B cell (primary cell): ENCODE data around the gene IL1RAPL1. TPM values are rescaled to one million over a fixed set of nuclear protein-coding genes. Genes with fewer than 3 reads are reported as not detected.

Experiments
- ATAC-seq: fragments of 200-7000 bp; cut with Tn5 transposase; one replicate; pipeline ENCODE4 v1.10.0; 2021; ENCODE audit warnings: low read depth, mild to moderate bottlenecking, moderate number of reproducible peaks, moderate library complexity
- CTCF ChIA-PET: fragments of 350-600 bp; sonication (Branson Sonifier 250); formaldehyde crosslinking; loops from one replicate; lab custom pipeline; 2021; ENCODE audit warnings: antibody characterized with exemption, inconsistent platforms; lab: Charles Lee
- POLR2A ChIA-PET: fragments of 350-600 bp; sonication (Branson Sonifier 250); formaldehyde crosslinking; loops from one replicate; lab custom pipeline; 2021; ENCODE audit warnings: antibody characterized with exemption; lab: Charles Lee
- DNase-seq: peaks from one replicate; pipeline ENCODE4 v3.0.0; 2013
- H2AFZ ChIP-seq: 2 replicates; pipeline ENCODE4 v1.6.1; 2012; ENCODE audit warnings: mild to moderate bottlenecking, low read depth, low read length; ENCODE audit not compliant: insufficient read depth, poor library complexity, severe bottlenecking
- H3K27ac ChIP-seq, 2 donors: 1 replicate in 1 of 2; 2 replicates in 1 of 2; pipeline ENCODE4 v1.5.1; 2012 to 2013; ENCODE audit warnings: low read length in 2 of 2, mild to moderate bottlenecking in 2 of 2, moderate library complexity in 1 of 2
- H3K27me3 ChIP-seq, 4 experiments: fragments of 200-600 bp in 1 of 4; sonication (generic) in 1 of 4; replicated peaks in 1 of 4; 1 replicate in 2 of 4; 2 replicates in 2 of 4; pipeline versions ENCODE4 v1.6.1 to v1.7.0; 2013 to 2016; ENCODE audit warnings: low read length in 3 of 4, mild to moderate bottlenecking in 2 of 4, mixed read lengths in 1 of 4, moderate library complexity in 1 of 4; ENCODE audit not compliant: insufficient read depth in 4 of 4, control insufficient read depth in 3 of 4; ENCODE audit errors: control extremely low read depth in 1 of 4
- H3K36me3 ChIP-seq, 2 experiments: replicated peaks in 1 of 2; 1 replicate in 1 of 2; 2 replicates in 1 of 2; pipeline versions ENCODE4 v1.6.1 to v1.7.1; 2013; ENCODE audit warnings: low read length in 1 of 2; ENCODE audit not compliant: insufficient read depth in 2 of 2, control insufficient read depth in 1 of 2; ENCODE audit errors: control extremely low read depth in 1 of 2, extremely low read depth in 1 of 2
- H3K4me1 ChIP-seq, 2 donors: fragments of 200-600 bp in 1 of 2; sonication (generic) in 1 of 2; 1 replicate in 1 of 2; 2 replicates in 1 of 2; pipeline versions ENCODE4 v1.5.1 to v1.6.1; 2013 to 2017; ENCODE audit warnings: low read length in 2 of 2; ENCODE audit not compliant: control insufficient read depth in 2 of 2, insufficient read depth in 2 of 2
- H3K4me2 ChIP-seq: replicated peaks from 2 replicates; pipeline ENCODE3; 2012; ENCODE audit warnings: mild to moderate bottlenecking, low read depth, low read length; ENCODE audit not compliant: poor library complexity, severe bottlenecking
- H3K4me3 ChIP-seq, 5 experiments: fragments of 200-600 bp in 1 of 5; sonication (generic) in 1 of 5; 1 replicate in 3 of 5; 2 replicates in 2 of 5; pipeline versions ENCODE4 v1.5.1 to v1.7.0; 2011 to 2016; ENCODE audit warnings: low read length in 4 of 5, mild to moderate bottlenecking in 4 of 5, low read depth in 2 of 5, control low read depth in 1 of 5, moderate library complexity in 1 of 5; ENCODE audit not compliant: insufficient read depth in 1 of 5; ENCODE audit errors: control extremely low read depth in 1 of 5, extremely low read depth in 1 of 5
- H3K79me2 ChIP-seq: fragments of 200-600 bp; sonication (generic); one replicate; pipeline ENCODE4 v1.6.0; 2016; ENCODE audit warnings: low read length; ENCODE audit not compliant: control insufficient read depth, insufficient read depth
- H3K9ac ChIP-seq: fragments of 200-600 bp; sonication (generic); 2 replicates; pipeline ENCODE4 v1.6.1; 2017; ENCODE audit warnings: mild to moderate bottlenecking, low read length, moderate library complexity
- H3K9me3 ChIP-seq, 3 donors: one replicate each; pipeline versions ENCODE4 v1.6.1 to v1.7.1; 2013; ENCODE audit warnings: low read length in 2 of 3; ENCODE audit not compliant: control insufficient read depth in 2 of 3, insufficient read depth in 1 of 3; ENCODE audit errors: control extremely low read depth in 1 of 3
- H4K20me1 ChIP-seq: 2 replicates; pipeline ENCODE4 v1.6.0; 2012; ENCODE audit warnings: mild to moderate bottlenecking, low read length; ENCODE audit not compliant: insufficient read depth, control insufficient read depth, poor library complexity, severe bottlenecking
- H3K27ac Mint-ChIP-seq: one replicate; pipeline ENCODE4 v1.8.0; 2021; ENCODE audit warnings: mixed read lengths
- H3K27me3 Mint-ChIP-seq: one replicate; pipeline ENCODE4 v1.8.0; 2021; ENCODE audit warnings: mixed read lengths
- H3K4me1 Mint-ChIP-seq: one replicate; pipeline ENCODE4 v1.8.0; 2021; ENCODE audit warnings: mixed read lengths
- H3K4me3 Mint-ChIP-seq: one replicate; pipeline ENCODE4 v1.8.0; 2021; ENCODE audit warnings: mixed read lengths
- H3K9me3 Mint-ChIP-seq: one replicate; pipeline ENCODE4 v1.8.0; 2022; ENCODE audit warnings: mixed read lengths; ENCODE audit not compliant: insufficient read depth
- EZH2 ChIP-seq: IDR thresholded peaks from 2 replicates; pipeline ENCODE4 v1.6.1; 2012; ENCODE audit warnings: borderline replicate concordance, low read depth, mild to moderate bottlenecking, moderate library complexity, low read length; ENCODE audit not compliant: insufficient read depth, poor library complexity, severe bottlenecking
- WGBS: methylation state at CpG from one replicate; pipeline ENCODE4 v1.1.5; 2013; ENCODE audit warnings: missing lambda C conversion rate; ENCODE audit not compliant: insufficient coverage; 5-methylcytosine and 5-hydroxymethylcytosine counted together
- intact Hi-C: fragments of 100-400 bp; cut with micrococcal nuclease; formaldehyde crosslinking; loops from one replicate; pipeline ENCODE4 v1.10.0; 2022
- polyA plus RNA-seq: library from polyadenylated mRNA; depleted of rRNA; stranded (reverse); fragments of >200 nt; gene quantifications from 2 replicates; pipeline ENCODE4 v1.2.3, GENCODE V29; 2012
- total RNA-seq, 2 donors: library from RNA; stranded (reverse); fragments of 120-200 nt in 1 of 2; gene quantifications; 1 replicate in 1 of 2; 2 replicates in 1 of 2; pipeline versions ENCODE4 v1.2.3 to v1.2.4, GENCODE V29; 2013 to 2022
- TF ChIP-seq, protein P1 (sequence below): fragments of 200-600 bp; IDR thresholded peaks from one replicate; pipeline ENCODE4 v1.8.0; 2022; ENCODE audit warnings: antibody characterized with exemption, mild to moderate bottlenecking

The IL1RAPL1 gene
- total and polyA plus RNA-seq, 2 donors (not counting 1 experiment from before 2014, with no cell fraction given), result not detected

DNA sequence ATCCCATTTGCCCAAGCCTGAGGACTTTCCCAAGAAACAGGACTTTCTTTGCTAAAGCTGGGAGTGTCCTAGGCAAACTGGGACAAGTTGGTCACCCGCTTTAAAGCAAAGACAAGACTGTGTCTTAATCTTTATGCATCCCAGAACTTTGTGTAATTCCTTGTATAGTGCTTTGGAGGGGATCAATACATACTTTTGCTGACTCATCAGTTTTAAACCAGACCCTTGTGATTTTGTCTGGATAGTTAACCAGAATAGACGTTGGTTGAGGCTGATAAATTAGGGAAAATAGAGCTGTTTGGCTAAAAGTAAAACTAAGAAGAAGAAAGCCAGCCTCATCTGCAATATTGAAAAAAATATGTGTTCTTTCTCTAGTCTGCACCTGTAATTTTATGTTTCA lies 82.8 kb downstream of the IL1RAPL1 start:
- Histone ChIP-seq H3K9ac (no peak overlapping the region), H3K27ac (no peak overlapping the region), H3K4me3 (no peak overlapping the region), H3K27me3 (no peaks in the 10 kb centered on the region), H3K4me1 (no peaks in the 10 kb centered on the region), H3K4me2 (no peak overlapping the region), H3K79me2 (no peaks in the 10 kb centered on the region), H4K20me1 (no peaks in the 10 kb centered on the region), H3K36me3 (no peaks in the 10 kb centered on the region), H2AFZ (no peak overlapping the region), H3K9me3 (no peaks in the 10 kb centered on the region)
- intact Hi-C loops, result no loop called here
- no peaks in the 10 kb centered on the region for H3K4me1 Mint-ChIP-seq
- WGBS, result no CpG with 5 or more reads among the region's 2 CpGs
- DNase-seq, result no peak
- H3K27me3 Mint-ChIP-seq, result no peaks in the 10 kb centered on the region
- ChIA-PET POLR2A (no interaction called here), CTCF (no interaction called here)
- ATAC-seq, result no peak
- H3K9me3 Mint-ChIP-seq, result peaks cover 2% of the 10 kb centered on the region
- H3K27ac Mint-ChIP-seq, result no peak overlapping the region
- TF ChIP-seq, protein P1, sequence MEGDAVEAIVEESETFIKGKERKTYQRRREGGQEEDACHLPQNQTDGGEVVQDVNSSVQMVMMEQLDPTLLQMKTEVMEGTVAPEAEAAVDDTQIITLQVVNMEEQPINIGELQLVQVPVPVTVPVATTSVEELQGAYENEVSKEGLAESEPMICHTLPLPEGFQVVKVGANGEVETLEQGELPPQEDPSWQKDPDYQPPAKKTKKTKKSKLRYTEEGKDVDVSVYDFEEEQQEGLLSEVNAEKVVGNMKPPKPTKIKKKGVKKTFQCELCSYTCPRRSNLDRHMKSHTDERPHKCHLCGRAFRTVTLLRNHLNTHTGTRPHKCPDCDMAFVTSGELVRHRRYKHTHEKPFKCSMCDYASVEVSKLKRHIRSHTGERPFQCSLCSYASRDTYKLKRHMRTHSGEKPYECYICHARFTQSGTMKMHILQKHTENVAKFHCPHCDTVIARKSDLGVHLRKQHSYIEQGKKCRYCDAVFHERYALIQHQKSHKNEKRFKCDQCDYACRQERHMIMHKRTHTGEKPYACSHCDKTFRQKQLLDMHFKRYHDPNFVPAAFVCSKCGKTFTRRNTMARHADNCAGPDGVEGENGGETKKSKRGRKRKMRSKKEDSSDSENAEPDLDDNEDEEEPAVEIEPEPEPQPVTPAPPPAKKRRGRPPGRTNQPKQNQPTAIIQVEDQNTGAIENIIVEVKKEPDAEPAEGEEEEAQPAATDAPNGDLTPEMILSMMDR, result no peak
- no peak for TF ChIP-seq EZH2
- no peak overlapping the region for H3K4me3 Mint-ChIP-seq

GRCh38 chrX:28675173-28675572 lies 87.9 kb downstream of the IL1RAPL1 start:
- no peaks in the 10 kb centered on the region for H3K4me1 ChIP-seq
- no peaks in the 10 kb centered on the region for H4K20me1 ChIP-seq
- intact Hi-C loops, result no loop called here
- no peak overlapping the region for H3K4me3 ChIP-seq
- no peak overlapping the region for H3K9ac ChIP-seq
- H2AFZ ChIP-seq, result no peak overlapping the region
- H3K27ac Mint-ChIP-seq, result no peak overlapping the region
- CTCF ChIA-PET, result no interaction called here
- no peaks in the 10 kb centered on the region for H3K9me3 Mint-ChIP-seq
- H3K4me2 ChIP-seq, result no peak overlapping the region
- TF ChIP-seq, protein P1, result no peak
- TF ChIP-seq EZH2, result no peak
- H3K27ac ChIP-seq, result no peak overlapping the region
- H3K9me3 ChIP-seq, result no peaks in the 10 kb centered on the region
- ATAC-seq (no peak), DNase-seq (no peak)
- WGBS, result no CpG with 5 or more reads among the region's 1 CpG
- no peaks in the 10 kb centered on the region for H3K27me3 ChIP-seq
- H3K4me3 Mint-ChIP-seq, result no peak overlapping the region
- no peaks in the 10 kb centered on the region for H3K27me3 Mint-ChIP-seq
- H3K79me2 ChIP-seq, result no peaks in the 10 kb centered on the region
- POLR2A ChIA-PET, result no interaction called here
- H3K4me1 Mint-ChIP-seq, result no peaks in the 10 kb centered on the region
- H3K36me3 ChIP-seq, result no peaks in the 10 kb centered on the region
